Right hindlimb (tissue), 1 donor: Measurements from ENCODE around the gene NFS1.

Experiments used
- DNase-seq: peaks from one replicate; pipeline ENCODE4 v3.0.0-alpha.2; 2018

The NFS1 gene

DNA sequence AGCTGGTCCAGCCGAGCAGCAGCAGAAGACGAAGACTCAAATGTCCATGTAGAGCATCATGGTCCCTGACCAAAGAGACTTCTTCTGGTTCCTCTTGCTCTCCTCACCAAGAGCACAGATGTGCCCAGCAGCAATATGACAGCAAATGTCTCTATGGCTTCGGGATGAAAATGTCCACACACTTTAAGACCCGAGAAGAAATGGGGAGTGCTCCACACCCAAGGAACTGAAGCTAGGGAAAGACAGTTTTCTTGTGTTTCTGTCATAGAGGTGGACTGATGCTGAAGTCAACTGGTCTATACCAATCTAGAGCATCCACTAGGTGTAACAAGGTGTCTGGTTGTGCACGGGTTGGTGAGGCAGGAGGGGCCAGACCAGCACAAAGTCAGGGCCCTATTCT is 29.9 kb downstream of the NFS1 start:
- no peak for DNase-seq

DNA sequence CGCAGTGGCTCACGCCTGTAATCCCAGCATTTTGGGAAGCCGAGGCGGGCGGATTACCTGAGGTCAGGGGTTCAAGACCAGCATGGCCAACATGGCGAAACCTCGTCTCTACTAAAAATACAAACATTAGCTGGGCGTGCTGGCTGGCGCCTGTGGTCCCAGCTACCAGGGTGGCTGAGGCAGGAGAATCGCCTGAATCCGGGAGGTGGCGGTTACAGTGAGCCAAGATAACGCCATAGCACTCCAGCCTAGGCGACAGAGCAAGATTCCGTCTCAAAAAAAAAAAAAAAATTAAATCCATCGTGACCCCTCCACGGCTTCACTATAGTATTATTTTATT is 33.2 kb downstream of the NFS1 start:
- no peak for DNase-seq

DNA sequence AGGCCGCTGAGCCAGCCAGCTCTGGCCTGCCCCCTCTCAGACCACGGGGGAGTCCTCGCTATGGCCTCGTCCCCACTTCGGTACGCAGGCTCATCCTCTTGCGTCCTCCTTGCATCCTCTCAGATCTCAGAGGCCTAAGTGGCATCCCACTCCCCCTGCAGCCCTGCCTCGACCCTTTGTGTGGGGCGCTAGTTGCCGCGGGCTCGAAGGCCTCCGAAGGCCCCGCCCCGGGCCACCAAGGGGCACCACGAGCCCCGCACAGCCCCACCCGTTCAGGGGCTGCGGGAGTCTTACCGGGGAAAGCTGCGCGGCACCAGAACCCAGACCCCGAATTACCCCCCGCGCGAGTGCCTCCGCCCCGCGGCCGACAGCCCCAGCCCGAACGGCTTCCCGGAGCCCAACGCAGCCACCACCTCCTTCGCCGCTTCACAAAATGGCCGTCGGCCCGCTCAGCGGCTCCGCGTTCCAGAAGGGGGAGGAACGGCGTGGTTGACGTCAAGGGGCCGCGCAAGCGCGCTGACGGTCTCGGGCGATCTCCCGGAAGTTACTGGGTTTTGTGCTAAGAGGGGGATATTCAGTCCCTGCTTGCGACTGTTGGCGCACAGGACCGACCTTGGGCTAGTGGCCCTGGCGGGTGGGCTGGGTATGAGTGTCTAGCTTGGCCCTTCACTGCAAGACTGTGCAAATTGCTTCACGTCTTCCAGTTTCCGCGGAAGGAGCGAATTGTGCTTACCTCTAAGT is 34.5 kb downstream of the NFS1 start, which contains the start of the genes CPNE1 and RBM12:
Gene CPNE1 (minus strand): TSS at position 435 of the 741 bp plus-strand sequence. CDS start 31,977 bp downstream, outside the sequence.
Gene RBM12 (minus strand): TSS at position 435 of the 741 bp plus-strand sequence. CDS start 9,578 bp downstream, outside the sequence.
- DNase-seq = peak; percentile 96

DNA sequence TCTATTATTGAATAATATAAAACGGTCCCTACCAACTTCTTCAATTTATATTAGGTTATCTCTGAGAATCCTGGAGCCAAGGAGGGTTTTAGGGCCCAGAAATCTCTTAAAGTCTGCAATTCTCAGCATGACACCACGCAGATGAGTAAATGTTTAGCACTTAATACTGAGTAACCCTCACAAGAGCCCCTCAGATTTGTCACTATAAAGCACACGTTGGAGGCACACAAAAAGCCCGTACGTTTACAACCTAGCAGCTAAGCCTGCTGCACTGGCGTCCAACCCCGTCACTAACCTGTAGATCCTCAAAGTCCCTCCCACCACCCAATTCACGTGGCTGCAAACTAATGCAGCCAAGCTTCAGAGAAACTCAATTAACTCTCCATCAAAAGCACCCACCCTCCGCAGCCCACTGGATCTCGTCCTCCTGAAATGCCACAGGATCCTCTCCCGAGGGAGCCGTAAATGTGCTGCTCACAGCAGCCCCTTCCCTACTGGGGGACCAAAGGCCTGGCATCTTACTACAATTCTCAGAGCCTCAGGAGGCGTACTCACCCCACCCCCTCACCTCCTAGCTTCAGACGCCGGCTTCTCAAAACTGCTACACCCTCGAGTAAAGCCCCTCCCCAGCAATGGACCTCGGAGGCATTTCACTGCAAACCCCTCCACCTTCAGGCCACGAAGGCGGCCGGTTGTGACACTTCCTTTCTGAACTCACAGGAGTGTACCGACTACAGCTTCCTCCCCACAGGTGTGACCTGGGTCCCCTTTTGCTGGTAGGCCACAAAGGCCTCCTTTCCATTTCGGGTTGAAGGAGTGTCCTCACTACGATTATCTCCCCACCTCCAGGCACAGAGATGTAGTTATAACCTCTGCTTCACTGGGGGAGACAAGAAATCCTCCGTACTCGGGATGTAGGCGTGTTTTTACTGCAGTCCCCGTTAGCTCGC is 35.4 kb downstream of the NFS1 start:
- peak; percentile 52 for DNase-seq

DNA sequence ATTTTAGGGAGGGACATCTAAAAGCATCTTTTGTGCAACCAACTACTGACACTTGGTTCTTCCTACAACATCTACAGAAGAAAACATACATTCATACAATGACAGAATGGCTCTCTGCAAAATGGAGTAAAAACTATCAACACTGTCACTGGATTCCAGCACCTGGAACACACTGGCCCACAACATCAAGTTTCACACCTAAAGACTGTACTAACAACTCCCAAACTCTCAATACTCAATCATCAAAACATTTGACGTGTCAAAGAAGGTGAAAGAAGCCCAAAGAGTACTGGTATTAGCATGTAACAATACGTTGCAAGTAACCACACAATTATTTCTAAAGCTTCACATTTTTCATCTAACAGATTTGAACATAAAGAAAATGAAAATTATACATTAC is 36.6 kb downstream of the NFS1 start:
- no peak for DNase-seq

DNA sequence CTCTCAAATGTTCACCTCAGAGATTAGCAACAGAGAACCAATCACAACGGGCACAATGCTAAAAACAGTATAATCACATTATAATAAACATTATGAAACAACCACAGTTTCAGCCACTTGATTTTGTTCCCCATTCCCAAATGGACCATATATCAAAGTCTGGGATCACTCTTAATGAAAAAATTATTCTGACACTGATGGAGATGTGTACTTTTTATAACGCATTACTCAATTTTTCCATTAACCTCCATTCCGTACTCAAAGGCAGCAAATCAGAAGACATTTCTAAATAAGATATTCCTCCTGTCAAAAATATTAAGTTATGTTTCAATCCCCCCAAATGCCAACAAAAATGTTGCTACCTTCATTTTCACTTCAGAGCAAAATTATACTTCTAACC is 37.2 kb downstream of the NFS1 start:
- no peak for DNase-seq

DNA sequence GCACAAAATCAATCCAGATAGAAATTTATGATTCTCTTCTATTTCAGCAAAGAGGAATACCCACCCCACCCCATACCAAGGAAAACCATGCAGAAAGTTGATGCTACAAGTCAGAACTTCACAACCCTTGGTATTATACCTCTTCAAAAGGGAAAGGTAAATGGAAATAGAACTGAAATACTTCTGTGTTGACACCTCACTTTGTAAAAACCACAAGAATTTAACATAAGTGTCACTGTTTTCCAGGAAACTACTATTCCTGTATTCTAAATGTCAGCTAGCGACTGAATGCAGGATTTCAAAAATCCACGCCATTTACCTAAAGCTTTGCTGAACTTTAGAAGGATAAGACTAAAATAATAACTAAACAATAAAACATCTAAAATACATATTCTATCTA is 38.1 kb downstream of the NFS1 start:
- no peak for DNase-seq

DNA sequence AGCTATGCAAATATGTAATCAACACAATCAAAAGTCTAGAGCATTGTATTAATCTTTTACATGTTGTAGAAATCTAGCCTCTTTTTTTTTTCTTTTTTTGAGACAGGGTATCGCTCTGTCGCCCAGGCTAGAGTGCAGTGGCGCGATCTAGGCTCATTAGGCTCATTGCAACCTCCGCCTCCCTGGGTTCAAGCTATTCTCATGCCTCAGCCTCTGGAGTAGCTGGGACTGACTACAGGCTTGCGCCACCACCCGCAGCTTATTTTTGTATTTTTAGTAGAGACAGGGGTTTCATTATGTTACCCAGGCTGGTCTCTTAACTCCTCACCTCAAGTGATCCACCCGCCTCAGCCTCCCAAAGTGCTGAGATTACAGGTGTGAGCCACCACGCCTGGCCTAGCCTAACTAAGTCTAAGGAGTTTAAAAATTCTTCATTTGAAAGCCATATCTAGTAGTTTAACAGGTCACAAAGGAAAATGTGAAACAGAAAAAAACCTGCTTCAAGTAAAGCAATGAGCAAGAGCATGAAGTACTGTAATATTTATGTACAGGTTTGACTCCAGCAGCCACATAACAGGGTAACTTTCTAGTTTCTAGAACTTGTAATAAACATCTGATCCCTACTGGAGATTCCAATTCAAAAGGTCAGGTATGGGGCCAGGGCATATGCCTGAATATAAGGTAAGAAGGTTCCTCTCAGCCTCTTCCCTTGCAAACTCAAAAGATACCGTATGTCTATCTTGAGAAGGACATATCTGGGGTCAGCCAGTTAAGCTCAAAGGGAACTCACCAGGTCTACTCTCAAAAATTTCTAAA is 38.8 kb downstream of the NFS1 start:
- DNase-seq = no peak

DNA sequence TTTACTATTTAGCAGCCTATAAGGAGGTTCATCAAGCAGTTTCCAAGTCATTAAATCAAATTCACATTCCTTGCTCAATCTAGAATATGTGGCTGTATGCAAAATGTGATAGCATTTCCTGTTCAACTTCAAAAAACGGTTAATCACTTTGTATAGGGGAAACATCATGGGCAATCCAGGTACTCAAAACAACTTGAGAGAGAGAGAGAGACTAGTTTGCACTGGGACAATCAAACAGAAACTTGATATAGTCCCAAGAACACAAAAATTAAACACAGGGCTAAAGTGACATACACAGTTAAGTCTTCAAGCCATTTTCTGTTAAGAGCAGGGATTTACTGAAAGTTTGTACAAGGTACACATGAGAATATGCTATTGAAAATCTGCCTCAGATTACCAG is 41.9 kb downstream of the NFS1 start:
- no peak for DNase-seq

DNA sequence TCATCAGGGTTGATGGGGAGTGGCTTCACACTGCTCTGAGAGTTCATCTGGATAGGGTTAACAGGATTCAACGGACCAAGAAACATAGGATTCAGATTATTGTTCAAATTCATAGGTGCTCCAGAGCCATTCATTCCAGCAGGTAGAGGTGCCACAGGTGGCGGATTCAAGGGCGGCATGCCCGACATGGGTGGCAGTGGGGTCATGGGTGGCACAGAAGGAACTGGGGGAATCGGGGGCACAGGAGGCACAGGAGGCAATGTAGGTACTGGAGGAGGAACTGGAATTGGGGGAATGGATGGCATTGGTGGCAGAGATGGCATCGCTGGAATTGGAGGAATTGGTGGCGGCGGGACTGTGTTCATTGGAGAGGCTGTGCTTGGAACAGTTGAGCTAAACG is 44.7 kb downstream of the NFS1 start:
- no peak for DNase-seq

DNA sequence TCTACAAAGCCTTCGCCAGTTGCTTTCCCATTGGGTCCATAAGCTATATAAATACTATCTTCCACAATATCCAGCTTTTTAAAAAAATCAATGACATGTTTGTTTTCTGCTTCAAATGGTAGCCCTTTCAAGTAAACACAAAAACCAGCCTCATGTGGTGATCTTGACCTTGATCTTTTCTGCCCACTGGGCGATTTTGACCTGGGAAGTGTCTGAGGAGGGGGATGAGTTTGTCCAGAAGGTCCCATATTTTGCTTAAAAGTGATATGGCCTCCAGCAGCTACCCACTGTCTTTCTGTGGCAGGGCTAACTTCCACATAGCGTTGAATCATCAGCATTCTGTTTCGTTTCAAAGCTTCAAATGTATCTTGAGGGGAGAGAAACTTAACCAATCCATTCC is 45.3 kb downstream of the NFS1 start:
- no peak for DNase-seq

DNA sequence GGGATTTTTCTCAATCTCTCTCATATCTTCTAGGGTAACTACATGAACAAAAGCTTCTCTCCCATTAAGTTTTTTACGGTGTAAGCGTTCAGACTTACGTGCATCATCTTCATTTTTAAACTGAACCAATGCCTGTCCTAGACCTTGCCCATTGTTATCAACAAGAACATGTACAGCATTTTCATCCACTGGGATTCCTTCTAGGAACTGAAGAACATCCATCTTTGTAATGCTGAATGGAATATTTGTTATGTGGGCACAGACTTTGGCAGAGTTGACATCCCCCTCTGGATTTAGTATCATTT is 45.8 kb downstream of the NFS1 start:
- no peak for DNase-seq

DNA sequence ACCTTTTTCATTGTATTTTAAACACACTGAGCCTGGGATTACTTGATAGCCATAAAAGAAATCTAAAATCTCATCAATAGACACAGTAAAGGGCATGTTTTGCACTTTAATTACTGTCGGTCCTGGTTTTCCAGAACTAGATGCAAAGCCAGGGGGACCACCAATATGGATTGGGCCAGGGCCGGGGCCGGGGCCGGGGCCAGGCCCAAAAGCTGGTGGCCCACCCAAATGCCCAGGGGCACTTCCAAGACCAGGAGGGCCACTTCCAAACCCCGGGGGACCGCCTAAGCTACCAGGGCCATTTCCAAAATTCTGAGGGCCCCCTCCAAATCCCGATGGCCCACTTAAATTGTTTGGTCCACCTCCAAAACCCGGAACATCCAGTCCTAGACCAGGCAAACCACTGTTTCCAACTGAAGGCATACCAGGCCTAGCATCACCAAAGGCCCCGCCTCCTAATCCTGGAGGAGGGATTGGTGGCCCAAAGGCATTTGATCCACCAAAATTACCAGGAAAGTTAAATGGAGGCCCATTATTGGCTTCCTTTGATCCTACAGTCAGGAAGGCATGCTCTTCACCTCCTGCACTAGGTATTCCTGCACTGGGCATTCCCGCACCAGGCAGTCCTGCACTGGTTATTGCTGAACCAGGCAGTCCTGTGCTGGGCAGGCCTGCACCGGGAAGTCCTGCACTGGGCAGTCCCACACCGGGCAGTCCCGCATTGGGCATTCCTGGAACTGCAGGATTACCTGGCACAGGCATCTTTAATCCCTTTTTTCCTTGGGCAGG is 46.3 kb downstream of the NFS1 start:
- DNase-seq = no peak

DNA sequence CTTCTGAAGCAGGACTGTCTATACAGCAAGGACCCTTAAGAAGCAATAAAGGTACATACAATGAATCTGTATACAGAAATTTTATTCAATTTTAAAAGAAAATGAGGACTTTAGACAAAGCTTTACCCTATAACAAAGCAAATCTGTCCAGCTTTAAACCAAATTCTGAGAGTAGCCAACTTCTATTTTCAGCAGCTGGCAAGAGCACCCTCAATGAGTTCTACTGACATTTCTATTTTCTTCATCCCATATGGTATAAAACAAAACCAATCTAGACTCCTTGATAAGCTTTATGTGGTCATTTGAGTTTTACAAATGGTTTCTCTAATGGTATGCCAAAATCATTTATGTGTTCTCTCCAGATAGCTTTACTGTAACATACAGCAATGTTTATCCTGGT is 47.2 kb downstream of the NFS1 start:
- DNase-seq = no peak

DNA sequence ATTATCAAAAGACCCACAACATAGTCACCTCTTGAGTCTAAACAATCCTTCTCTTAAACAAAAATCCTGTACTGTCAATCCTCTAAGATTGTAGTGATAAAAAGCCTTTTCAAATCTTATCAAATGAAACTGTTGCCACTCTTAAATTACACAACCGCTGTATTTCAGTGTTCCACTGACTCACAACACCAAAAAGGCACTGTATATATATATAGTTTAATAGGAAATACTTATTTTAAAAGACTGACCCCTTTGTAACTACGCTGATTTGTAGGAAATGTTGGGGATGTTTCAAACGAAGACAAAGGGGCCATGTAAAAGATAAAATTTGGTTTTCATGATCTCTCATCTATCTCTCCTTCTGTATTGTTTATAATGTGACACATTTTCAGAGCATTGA is 48.5 kb downstream of the NFS1 start:
- DNase-seq = no peak

DNA sequence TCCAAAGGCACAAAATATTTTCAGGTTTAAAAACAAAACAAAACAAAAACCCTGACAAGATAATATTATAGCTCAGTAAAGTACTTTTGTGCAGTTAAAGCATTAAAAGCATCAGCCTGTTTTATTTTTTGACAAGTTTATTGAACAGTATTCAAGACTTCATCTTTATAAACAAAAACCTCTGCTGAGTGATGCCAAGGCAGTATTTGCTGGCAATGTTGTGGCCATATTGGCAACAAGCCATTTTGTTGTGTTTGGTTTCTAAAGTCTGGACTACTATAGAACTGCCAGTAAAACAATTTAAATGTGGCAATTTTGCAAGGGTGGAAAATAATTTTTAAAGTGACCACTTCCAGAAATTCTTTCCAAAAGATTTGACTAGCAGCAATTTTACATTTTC is 50.3 kb downstream of the NFS1 start:
- no peak for DNase-seq

DNA sequence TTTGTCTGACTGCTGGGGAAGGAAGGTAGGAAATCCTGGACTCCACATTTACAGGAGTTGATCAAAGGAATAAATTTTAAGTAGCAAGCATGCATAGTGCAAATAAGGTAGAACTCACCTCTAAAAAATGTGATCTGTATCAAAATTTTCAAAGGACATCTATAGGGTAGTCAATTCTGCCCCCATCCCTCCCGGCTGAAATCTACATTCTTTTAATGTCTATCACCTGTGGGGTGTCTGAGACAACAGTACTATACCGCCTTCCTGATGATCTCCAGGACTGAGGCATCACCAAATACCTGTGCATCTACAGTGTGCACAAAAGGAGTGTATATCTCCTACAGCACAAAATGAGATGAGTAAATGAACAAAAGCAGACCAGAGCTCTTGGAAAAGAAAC is 54.3 kb downstream of the NFS1 start:
- no peak for DNase-seq

DNA sequence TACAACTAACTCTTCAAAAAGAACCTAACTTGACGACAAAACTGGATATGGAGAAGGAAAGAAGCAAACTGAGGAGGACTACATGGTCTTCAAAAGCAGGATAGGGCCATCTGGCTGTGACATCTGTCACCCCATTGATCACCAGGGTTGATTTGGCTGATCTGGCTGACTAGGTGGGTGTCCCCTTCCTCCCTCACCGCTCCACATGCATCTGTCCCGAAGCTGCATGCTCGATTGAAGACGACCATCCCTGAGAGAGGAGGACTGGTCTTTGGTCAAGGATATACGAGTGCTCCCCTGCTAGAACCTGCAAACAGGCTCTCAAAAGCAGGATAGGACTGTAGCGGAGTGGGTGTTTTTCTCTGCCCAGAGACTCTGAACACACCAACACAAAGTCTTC is 56.1 kb downstream of the NFS1 start:
- DNase-seq = no peak

DNA sequence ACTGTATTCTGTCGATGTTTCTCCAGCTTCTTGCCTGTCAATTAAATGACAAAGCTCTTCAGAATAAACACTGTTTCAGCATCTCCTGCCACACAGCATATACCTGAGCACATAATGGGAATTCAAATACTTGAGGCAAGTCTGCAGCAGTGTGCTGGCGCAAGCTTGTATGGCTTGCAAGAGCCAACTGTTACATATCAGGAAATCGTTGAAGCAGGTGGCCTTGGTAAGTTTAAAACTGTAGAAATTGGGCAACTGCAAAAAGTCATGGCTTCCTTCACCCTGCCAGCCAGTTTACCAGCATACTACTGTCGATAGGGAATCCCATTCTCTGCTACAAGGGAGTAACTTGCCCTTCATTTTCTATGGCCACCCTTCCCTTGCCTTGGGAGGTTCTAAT is 57.4 kb downstream of the NFS1 start:
- no peak for DNase-seq

DNA sequence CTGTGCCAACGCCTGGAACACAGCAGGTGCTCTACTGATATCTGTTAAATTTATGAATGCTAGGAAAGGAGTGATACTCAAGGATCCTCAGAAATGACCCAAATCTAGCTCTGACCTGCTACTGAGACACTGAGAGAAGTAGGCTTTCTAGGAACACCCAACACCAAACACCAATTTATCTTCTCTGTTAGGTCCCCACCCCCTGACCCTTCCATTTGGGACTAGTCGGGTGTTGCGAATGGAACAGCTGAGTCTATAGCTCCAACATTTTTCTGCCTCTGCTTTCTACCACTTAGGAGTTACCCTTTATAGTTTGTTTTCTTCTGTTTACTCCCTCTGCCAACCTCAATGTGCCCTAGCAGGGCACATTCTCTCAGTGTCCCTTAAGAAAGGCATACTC is 58.4 kb downstream of the NFS1 start:
- no peak for DNase-seq

DNA sequence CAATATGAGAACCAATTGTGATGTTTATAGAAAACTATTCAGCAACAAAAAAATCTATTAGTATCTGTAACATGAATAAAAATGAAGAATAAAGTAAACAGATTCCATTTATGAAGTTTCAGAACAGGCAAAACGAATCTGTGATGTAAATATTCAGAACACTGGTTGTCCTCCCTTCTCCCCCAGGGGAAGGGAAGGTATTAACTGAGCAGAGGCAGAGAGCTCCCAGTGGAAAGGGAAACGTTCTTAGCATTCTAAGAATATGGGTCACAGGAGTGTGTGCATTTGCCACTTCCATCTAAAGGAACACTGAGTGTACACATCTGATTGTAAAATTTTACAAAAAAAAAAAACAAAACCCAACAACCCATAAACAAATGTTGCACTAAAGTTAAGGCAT is 60.4 kb downstream of the NFS1 start:
- no peak for DNase-seq

DNA sequence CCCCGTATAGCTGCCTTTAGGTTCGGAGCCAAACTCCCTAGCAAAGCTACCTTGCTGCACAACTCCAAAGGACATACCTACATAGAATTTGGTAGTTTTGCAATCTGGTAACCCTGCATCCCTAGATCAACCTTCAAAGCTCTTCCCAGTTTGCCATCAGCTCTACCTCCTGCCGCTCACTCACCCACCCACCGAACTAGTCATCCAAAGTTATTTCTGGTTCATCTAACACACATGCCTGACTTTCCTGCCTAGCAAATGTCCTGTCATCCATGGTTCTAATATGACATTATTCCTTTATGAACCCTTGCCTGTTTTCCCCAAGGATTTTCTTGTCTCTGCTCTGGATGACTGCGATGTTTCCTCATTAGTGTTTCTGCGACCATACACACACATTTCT is 61.9 kb downstream of the NFS1 start:
- no peak for DNase-seq

DNA sequence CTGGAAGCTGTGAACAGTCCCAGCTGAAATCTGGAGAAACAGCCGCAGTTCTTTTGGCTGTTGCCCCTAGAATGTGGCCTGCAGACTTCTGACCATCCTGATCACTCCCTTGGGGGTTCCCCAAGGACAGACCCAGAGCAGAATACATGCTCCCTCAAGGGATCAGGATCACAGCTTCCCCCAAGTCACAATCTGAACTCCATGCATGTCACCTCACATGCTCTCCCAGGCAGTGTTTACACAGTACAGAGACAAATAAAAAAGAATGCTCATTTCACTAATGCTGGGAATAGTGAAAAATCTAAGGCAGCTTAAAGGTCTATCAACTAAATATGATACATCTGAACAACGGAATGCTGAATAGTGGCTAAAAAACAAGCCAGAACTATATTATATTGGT is 63.1 kb downstream of the NFS1 start:
- no peak for DNase-seq
